Activated naive CD4-positive, alpha-beta T cell treated with Interleukin-2 at 50 U/mL for 16 hours (primary cell): ENCODE results near the gene ANKRD37.
A peak's percentile ranks its signal among the peaks of the same experiment; 100 is the strongest.

Experiments
- DNase-seq: peaks from one replicate; pipeline ENCODE4 v3.0.0-alpha.2; 2020

ANKRD37 gene

GRCh38 chr4:185424905-185425646, 28.4 kb downstream of the ANKRD37 start:
- no peak for DNase-seq

GRCh38 chr4:185425647-185426352, 29.2 kb downstream of the ANKRD37 start, which contains the start of gene UFSP2:
Gene UFSP2 (minus strand): TSS chr4:185425964. CDS start chr4:185425868, 96 bp downstream.
- peak; percentile 85 for DNase-seq

DNA sequence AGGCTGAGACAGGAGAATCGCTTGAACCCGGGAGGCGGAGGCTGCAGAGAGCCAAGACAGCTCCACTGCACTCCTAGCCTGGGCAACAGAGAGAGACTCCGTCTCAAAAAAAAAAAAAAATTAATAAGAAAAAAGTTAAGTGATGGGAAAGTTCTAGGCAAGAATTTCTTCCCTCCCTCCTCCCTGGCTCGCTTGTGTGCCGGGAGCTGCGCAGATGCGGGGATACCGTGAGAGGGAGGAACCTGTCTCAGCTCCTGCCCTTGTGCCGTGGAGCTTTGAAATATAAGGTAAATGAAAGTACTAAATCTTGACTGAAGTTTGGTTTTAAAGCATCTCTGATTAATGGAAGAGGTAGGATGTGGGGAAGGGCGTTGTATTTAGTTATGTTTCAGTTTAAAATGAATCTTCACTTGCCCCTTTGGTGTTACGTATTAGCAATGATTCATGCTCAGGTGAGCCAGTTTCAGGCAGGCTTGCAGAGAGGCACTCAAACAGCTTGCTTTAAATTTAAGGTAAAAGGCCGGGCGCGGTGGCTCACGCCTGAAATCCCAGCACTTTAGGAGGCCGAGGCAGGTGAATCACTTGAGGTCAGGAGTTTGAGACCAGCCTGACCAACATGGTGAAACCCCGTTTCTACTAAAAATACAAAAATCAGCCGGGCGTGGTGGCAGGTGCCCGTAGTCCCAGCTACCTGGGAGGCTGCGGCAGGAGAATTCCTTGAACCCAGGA, 30.5 kb downstream of the ANKRD37 start:
- DNase-seq: no peak

DNA sequence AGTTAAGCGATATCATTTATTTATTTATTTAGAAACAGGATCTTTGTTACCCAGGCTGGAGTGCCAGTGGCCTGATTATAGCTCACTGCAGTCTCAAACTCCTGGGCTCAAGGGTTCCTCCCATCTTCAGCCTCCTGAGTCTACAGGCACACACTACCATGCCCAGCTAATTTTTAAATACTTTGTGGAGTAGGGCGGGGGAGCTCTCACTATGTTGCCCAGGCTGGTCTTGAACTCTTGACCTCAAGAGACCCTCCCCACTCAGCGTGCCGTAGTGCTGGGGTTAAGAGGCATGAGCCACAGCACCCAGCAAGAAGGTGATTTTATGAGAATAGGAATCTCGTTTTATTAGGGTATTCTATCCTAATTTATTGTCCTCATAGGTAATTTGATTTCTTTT, 33.0 kb downstream of the ANKRD37 start:
- no peak for DNase-seq

DNA sequence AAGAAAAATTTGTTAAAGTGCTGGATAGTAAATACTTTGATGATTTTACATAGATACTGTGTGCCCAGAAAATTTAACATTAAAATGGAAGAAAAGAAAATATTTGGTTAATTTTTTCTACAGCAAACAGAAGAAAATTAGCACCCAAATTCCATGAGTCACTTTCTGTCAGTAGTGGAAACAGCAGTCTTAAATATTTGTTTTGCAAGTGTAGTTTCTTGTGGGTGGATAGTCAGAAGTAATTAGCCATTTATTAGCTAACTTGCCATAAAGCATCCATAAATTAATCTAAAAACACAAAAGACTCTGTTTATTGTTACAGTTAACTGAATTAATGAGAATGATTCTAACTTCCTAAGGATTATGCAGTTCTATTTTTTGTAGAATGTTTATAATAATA, 38.8 kb downstream of the ANKRD37 start:
- no peak for DNase-seq

DNA sequence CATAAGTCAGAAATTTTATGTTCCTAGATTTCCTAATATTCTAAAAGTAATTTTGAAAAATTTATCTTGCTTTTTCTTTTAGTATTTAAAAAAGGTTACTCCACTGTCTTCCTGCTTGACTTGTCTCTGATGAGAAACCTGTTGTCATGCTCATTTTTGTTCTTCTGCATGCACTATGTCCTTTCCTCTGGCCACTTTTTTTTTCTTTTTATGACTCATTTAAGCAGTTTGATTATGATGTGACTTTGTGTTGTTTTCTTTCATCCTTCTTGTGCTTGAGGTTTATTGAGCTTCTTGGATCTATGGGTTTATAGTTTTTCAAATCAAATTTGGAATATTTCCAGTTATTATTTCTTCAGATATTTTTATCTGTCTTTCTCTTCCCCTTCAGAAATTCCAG, 41.2 kb downstream of the ANKRD37 start:
- DNase-seq: no peak

GRCh38 chr4:185441479-185441878, 44.8 kb downstream of the ANKRD37 start:
- no peak for DNase-seq

DNA sequence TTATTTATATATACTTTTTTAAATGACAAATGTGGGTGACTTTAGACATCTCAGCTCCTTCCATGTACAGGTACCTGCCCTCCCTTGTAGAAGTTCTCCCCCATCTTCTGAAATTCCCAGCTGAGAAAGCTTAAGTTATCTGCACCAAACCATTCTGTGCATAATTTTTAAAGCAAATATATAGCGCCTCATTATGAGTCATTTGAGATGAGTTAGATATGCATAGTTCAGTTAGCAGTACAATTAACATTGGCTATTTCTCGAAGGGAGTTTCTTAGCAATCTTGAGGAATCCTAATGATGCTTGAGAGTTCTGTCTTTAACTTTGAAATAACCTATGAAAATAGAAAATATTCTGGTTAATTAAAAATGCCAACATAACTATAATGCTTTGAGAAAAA, 48.6 kb downstream of the ANKRD37 start:
- no peak for DNase-seq
